IMR-90 (cell line): ENCODE results near the gene RAB40C. TPM values are rescaled to one million over a fixed set of nuclear protein-coding genes. Genes with fewer than 3 reads are reported as not detected.

Experiments
- ATAC-seq: fragments of 200-7000 bp; cut with Tn5 transposase; 2 replicates; pipeline ENCODE4 v1.9.1; 2020; ENCODE audit warnings: low read depth, mild to moderate bottlenecking, moderate library complexity
- BruUV-seq: library from RNA; stranded (reverse); fragments of 400-500 nt; replicated peaks from 2 replicates; lab custom pipeline; 2021; lab: Mats Ljungman, UMichigan
- CTCF ChIA-PET: fragments of 300-600 bp; formaldehyde crosslinking; extraction: SDS; loops from one replicate; lab custom pipeline; 2021; ENCODE audit warnings: antibody characterized with exemption; lab: Yijun Ruan, JAX
- POLR2A ChIA-PET: fragments of 300-600 bp; sonication (Branson Sonifier 250); formaldehyde crosslinking; loops from one replicate; lab custom pipeline; 2022; ENCODE audit warnings: antibody characterized with exemption; ENCODE audit not compliant: unreplicated experiment; lab: Charles Lee
- DNase-seq: peaks from one replicate; pipeline ENCODE4 v3.0.0; 2013
- H2AFZ ChIP-seq: replicated peaks from 2 replicates; pipeline ENCODE3; 2013; ENCODE audit warnings: low read length, mild to moderate bottlenecking; ENCODE audit not compliant: poor library complexity
- H2AK5ac ChIP-seq: 2 replicates; pipeline ENCODE4 v1.6.1; 2013; ENCODE audit warnings: low read depth, low read length, inconsistent platforms
- H2AK9ac ChIP-seq: replicated peaks from 2 replicates; pipeline ENCODE3; 2013; ENCODE audit warnings: mild to moderate bottlenecking, low read depth, low read length, moderate library complexity; ENCODE audit not compliant: poor library complexity
- H2BK120ac ChIP-seq: 2 replicates; pipeline ENCODE4 v1.6.1; 2013; ENCODE audit warnings: low read depth, low read length, inconsistent platforms
- H2BK15ac ChIP-seq: 3 replicates; pipeline ENCODE4 v1.6.1; 2013; ENCODE audit warnings: low read depth, low read length, inconsistent platforms
- H2BK20ac ChIP-seq: 2 replicates; pipeline ENCODE4 v1.6.1; 2013; ENCODE audit warnings: low read depth, mild to moderate bottlenecking, inconsistent platforms, low read length, moderate library complexity
- H2BK5ac ChIP-seq: 2 replicates; pipeline ENCODE4 v1.6.1; 2013; ENCODE audit warnings: mild to moderate bottlenecking, low read depth, low read length, inconsistent platforms; ENCODE audit not compliant: poor library complexity, severe bottlenecking
- H3K14ac ChIP-seq: replicated peaks from 2 replicates; pipeline ENCODE4 v1.6.1; 2013; ENCODE audit warnings: low read depth, low read length, inconsistent platforms
- H3K18ac ChIP-seq: 2 replicates; pipeline ENCODE4 v1.6.1; 2013; ENCODE audit warnings: low read depth, low read length, control low read depth
- H3K23ac ChIP-seq: 2 replicates; pipeline ENCODE4 v1.6.1; 2013; ENCODE audit warnings: low read depth, low read length, inconsistent platforms
- H3K27ac ChIP-seq: 2 replicates; pipeline ENCODE4 v1.5.1; 2013; ENCODE audit warnings: mild to moderate bottlenecking, control low read depth, low read length; ENCODE audit not compliant: insufficient read depth
- H3K27me3 ChIP-seq: 2 replicates; pipeline ENCODE4 v1.6.1; 2013; ENCODE audit warnings: low read length; ENCODE audit not compliant: control insufficient read depth, insufficient read depth
- H3K36me3 ChIP-seq: 2 replicates; pipeline ENCODE4 v1.6.1; 2013; ENCODE audit warnings: low read length, mixed read lengths; ENCODE audit not compliant: control insufficient read depth, insufficient read depth
- H3K4ac ChIP-seq: 2 replicates; pipeline ENCODE4 v1.6.1; 2013; ENCODE audit warnings: low read depth, low read length, inconsistent platforms
- H3K4me1 ChIP-seq: 2 replicates; pipeline ENCODE4 v1.6.1; 2013; ENCODE audit warnings: low read length, mixed read lengths; ENCODE audit not compliant: control insufficient read depth, insufficient read depth
- H3K4me2 ChIP-seq: 2 replicates; pipeline ENCODE4 v1.6.1; 2013; ENCODE audit warnings: low read depth, mild to moderate bottlenecking, control low read depth, low read length, moderate library complexity
- H3K4me3 ChIP-seq: 2 replicates; pipeline ENCODE4 v1.5.1; 2013; ENCODE audit warnings: low read depth, mild to moderate bottlenecking, control low read depth, low read length, moderate library complexity; ENCODE audit not compliant: insufficient read depth
- H3K56ac ChIP-seq: 2 replicates; pipeline ENCODE4 v1.6.1; 2013; ENCODE audit warnings: low read length, inconsistent platforms; ENCODE audit not compliant: insufficient read depth; ENCODE audit errors: extremely low read depth
- H3K79me1 ChIP-seq, 2 experiments: 2 replicates each; pipeline ENCODE4 v1.6.1; 2013; ENCODE audit warnings: low read length in 2 of 2, inconsistent platforms in 1 of 2, low read depth in 1 of 2
- H3K9ac ChIP-seq: 2 replicates; pipeline ENCODE4 v1.6.1; 2013; ENCODE audit warnings: low read depth, low read length, control low read depth
- H3K9me1 ChIP-seq: 2 replicates; pipeline ENCODE4 v1.6.1; 2013; ENCODE audit warnings: low read length, inconsistent platforms; ENCODE audit not compliant: insufficient read depth
- H3K9me3 ChIP-seq: 2 replicates; pipeline ENCODE4 v1.6.1; 2013; ENCODE audit warnings: low read length; ENCODE audit not compliant: control insufficient read depth, insufficient read depth
- H4K20me1 ChIP-seq: 2 replicates; pipeline ENCODE4 v1.6.1; 2013; ENCODE audit warnings: low read length, inconsistent platforms; ENCODE audit not compliant: insufficient read depth
- H4K5ac ChIP-seq: 2 replicates; pipeline ENCODE4 v1.6.1; 2013; ENCODE audit warnings: mild to moderate bottlenecking, low read depth, low read length, control low read depth
- H4K8ac ChIP-seq, 2 experiments: 2 replicates each; pipeline ENCODE4 v1.6.1; 2013; ENCODE audit warnings: low read depth in 2 of 2, low read length in 2 of 2, control low read depth in 1 of 2, inconsistent platforms in 1 of 2
- H4K91ac ChIP-seq: 2 replicates; pipeline ENCODE4 v1.6.1; 2013; ENCODE audit warnings: low read depth, low read length, inconsistent platforms; ENCODE audit not compliant: insufficient read depth
- CTCF ChIP-seq: conservative IDR thresholded peaks from 2 replicates; pipeline ENCODE4 v1.5.1; 2012; ENCODE audit warnings: mild to moderate bottlenecking, low read depth, low read length, improper control_type of control experiment
- FOS ChIP-seq: fragments of 150-350 bp; IDR thresholded peaks from 2 replicates; pipeline ENCODE4 v1.6.1; 2016; ENCODE audit warnings: low read depth, low read length
- RAD21 ChIP-seq: IDR thresholded peaks from 2 replicates; pipeline ENCODE4 v1.6.1; 2012; ENCODE audit warnings: low read length, improper control_type of control experiment
- RCOR1 ChIP-seq: IDR thresholded peaks from 2 replicates; pipeline ENCODE4 v1.6.1; 2012; ENCODE audit warnings: mild to moderate bottlenecking, low read length, improper control_type of control experiment; ENCODE audit not compliant: insufficient replicate concordance
- WGBS, 2 experiments: methylation state at CpG; one replicate each; pipeline versions ENCODE4 v1.1.5 to v1.1.7; 2013; ENCODE audit warnings: missing lambda C conversion rate in 2 of 2; ENCODE audit not compliant: insufficient read length in 1 of 2; ENCODE audit errors: extremely low coverage in 2 of 2; 5-methylcytosine and 5-hydroxymethylcytosine counted together
- dilution Hi-C: fragments of 300-500 bp; cut with HindIII; formaldehyde crosslinking; loops from one replicate; pipeline ENCODE4 v1.14.3; 2018; ENCODE audit warnings: low sequenced_read_pairs; ENCODE audit not compliant: unreplicated experiment
- in situ Hi-C: fragments of 300-500 bp; cut with MboI; formaldehyde crosslinking; loops from 3 replicates; pipeline ENCODE4 v1.14.3; 2019; ENCODE audit warnings: low sequenced_read_pairs, inconsistent platforms, mixed read lengths
- intact Hi-C: fragments of 100-400 bp; cut with micrococcal nuclease; formaldehyde crosslinking; loops from 2 replicates; pipeline ENCODE4 v1.10.0; 2022
- polyA plus RNA-seq, 3 experiments: library from polyadenylated mRNA; depleted of rRNA; stranded (reverse); fragments of >200 nt; gene quantifications; 2 replicates each; pipeline ENCODE4 v1.2.3, GENCODE V29; 2012; ENCODE audit warnings: low replicate concordance in 1 of 3
- total RNA-seq: library from RNA; depleted of rRNA; stranded (reverse); fragments of >200 nt; gene quantifications from 2 replicates; pipeline ENCODE4 v1.2.3, GENCODE V29; 2012

RAB40C gene
- total and polyA plus RNA-seq, 2 of the 4 experiments (the other 2 are of a cell fraction): 6.8 to 13.7 TPM

- Histone ChIP-seq H4K20me1 (peaks cover 16% of the 10 kb centered on the region), H3K4me2 (no peak overlapping the region), H2BK20ac (no peak overlapping the region), H3K27ac (no peak overlapping the region), H2BK5ac (no peak overlapping the region), H3K36me3 (peaks cover 5% of the 10 kb centered on the region; the same call in 1 of the 2 replicates), H3K4me3 (no peak overlapping the region), H3K79me1 (peaks cover 9 to 37% of the 10 kb centered on the region in 2 experiments), H3K56ac (no peak overlapping the region), H3K4ac (no peak overlapping the region), H4K8ac (no peak overlapping the region), H4K5ac (no peak overlapping the region), H3K14ac (no peak overlapping the region), H3K23ac (no peak overlapping the region; the same call in 1 of the 2 replicates), H3K18ac (no peak overlapping the region), H2AFZ (no peak overlapping the region), H3K9me3 (no peaks in the 10 kb centered on the region), H3K4me1 (no peaks in the 10 kb centered on the region), H3K9ac (no peak overlapping the region), H2AK5ac (no peak overlapping the region), H3K27me3 (no peaks in the 10 kb centered on the region), H2BK120ac (no peak overlapping the region), H2BK15ac (no peak overlapping the region), H2AK9ac (no peak overlapping the region), H4K91ac (no peak overlapping the region), H3K9me1 (peaks cover 6% of the 10 kb centered on the region; the same call in 1 of the 2 replicates)
- CTCF ChIA-PET: no interaction called here
- dilution Hi-C loops (no loop called here), in situ Hi-C loops (no loop called here), intact Hi-C loops (no loop called here)
- POLR2A ChIA-PET: no interaction called here
- no TSS peak for BruUV-seq
- TF ChIP-seq FOS: no peak
- TF ChIP-seq RAD21: peak; percentile 41
- TF ChIP-seq CTCF: peak; percentile 44
- TF ChIP-seq RCOR1: no peak
- 79% methylated on average over 9 of the region's 28 CpGs; no CpG with 5 or more reads in 1 of the 2 experiments for WGBS, 2 experiments
- DNase-seq: no peak
- ATAC-seq: no peak
Observed at GRCh38 chr16:610513-611381, 20.9 kb downstream of the RAB40C start.
